ENCODE data around the gene PNPT1.

Gene PNPT1

GRCh38 chr2:55649211-55649610 lies 44.4 kb downstream of the PNPT1 start:
- H3K4me1 ChIP-seq (ENCODE audit: control insufficient read depth, insufficient read depth, low read length): no peaks in the 10 kb centered on the region
- H3K36me3 ChIP-seq (ENCODE audit: control insufficient read depth, insufficient read depth, low read length): peaks cover 18% of the 10 kb centered on the region
- H3K27me3 ChIP-seq (ENCODE audit: control insufficient read depth, insufficient read depth, low read length): no peaks in the 10 kb centered on the region
- H3K9ac ChIP-seq (ENCODE audit: low read depth, low read length): no peak overlapping the region
- no peak overlapping the region for H3K4me3 ChIP-seq (ENCODE audit: low read depth, low read length)
- no peaks in the 10 kb centered on the region for H3K9me3 ChIP-seq (ENCODE audit: control insufficient read depth, insufficient read depth, low read length)

GRCh38 chr2:55636831-55637230 lies 56.8 kb downstream of the PNPT1 start:
- no peak overlapping the region for H3K4me3 ChIP-seq (ENCODE audit: low read depth, low read length)
- no peak overlapping the region for H3K9ac ChIP-seq (ENCODE audit: low read depth, low read length)
- peaks cover 12% of the 10 kb centered on the region for H3K36me3 ChIP-seq (ENCODE audit: control insufficient read depth, insufficient read depth, low read length)
- no peaks in the 10 kb centered on the region for H3K9me3 ChIP-seq (ENCODE audit: control insufficient read depth, insufficient read depth, low read length)
- H3K4me1 ChIP-seq (ENCODE audit: control insufficient read depth, insufficient read depth, low read length): no peaks in the 10 kb centered on the region
- H3K27me3 ChIP-seq (ENCODE audit: control insufficient read depth, insufficient read depth, low read length): no peaks in the 10 kb centered on the region

GRCh38 chr2:55628931-55629330 lies 64.7 kb downstream of the PNPT1 start:
- Histone ChIP-seq H3K9ac (ENCODE audit: low read depth, low read length) (no peak overlapping the region), H3K9me3 (ENCODE audit: control insufficient read depth, insufficient read depth, low read length) (no peaks in the 10 kb centered on the region), H3K4me1 (ENCODE audit: control insufficient read depth, insufficient read depth, low read length) (no peaks in the 10 kb centered on the region), H3K36me3 (ENCODE audit: control insufficient read depth, insufficient read depth, low read length) (no peaks in the 10 kb centered on the region), H3K4me3 (ENCODE audit: low read depth, low read length) (no peak overlapping the region), H3K27me3 (ENCODE audit: control insufficient read depth, insufficient read depth, low read length) (no peaks in the 10 kb centered on the region)

DNA sequence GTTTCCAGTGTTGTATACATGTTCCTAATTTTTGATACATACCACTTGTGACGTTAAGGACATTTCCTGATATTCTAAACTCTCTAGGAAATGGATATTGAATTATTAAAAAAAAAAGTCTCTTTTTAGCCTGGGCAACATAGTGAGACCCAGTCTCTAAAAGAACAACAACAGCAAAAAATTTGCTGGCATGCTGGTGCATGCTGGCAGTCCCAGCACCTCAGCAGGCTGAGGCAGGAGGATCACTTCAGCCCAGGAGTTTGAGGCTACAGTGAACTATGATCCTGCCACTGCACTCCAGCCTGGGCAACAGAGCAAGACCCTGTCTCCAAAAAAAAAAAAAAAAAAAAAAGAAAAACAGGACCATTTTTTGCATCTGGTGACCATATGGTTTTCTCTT lies 65.7 kb downstream of the PNPT1 start:
- H3K9ac ChIP-seq (ENCODE audit: low read depth, low read length): no peak overlapping the region
- no peaks in the 10 kb centered on the region for H3K27me3 ChIP-seq (ENCODE audit: control insufficient read depth, insufficient read depth, low read length)
- no peaks in the 10 kb centered on the region for H3K9me3 ChIP-seq (ENCODE audit: control insufficient read depth, insufficient read depth, low read length)
- H3K4me3 ChIP-seq (ENCODE audit: low read depth, low read length): no peak overlapping the region
- no peaks in the 10 kb centered on the region for H3K36me3 ChIP-seq (ENCODE audit: control insufficient read depth, insufficient read depth, low read length)
- no peaks in the 10 kb centered on the region for H3K4me1 ChIP-seq (ENCODE audit: control insufficient read depth, insufficient read depth, low read length)

- no peak overlapping the region for H3K4me3 ChIP-seq (ENCODE audit: low read depth, low read length)
- H3K9me3 ChIP-seq (ENCODE audit: control insufficient read depth, insufficient read depth, low read length): no peaks in the 10 kb centered on the region
- H3K36me3 ChIP-seq (ENCODE audit: control insufficient read depth, insufficient read depth, low read length): peaks cover 3% of the 10 kb centered on the region
- H3K4me1 ChIP-seq (ENCODE audit: control insufficient read depth, insufficient read depth, low read length): peaks cover 3% of the 10 kb centered on the region
- H3K9ac ChIP-seq (ENCODE audit: low read depth, low read length): no peak overlapping the region
- no peaks in the 10 kb centered on the region for H3K27me3 ChIP-seq (ENCODE audit: control insufficient read depth, insufficient read depth, low read length)
These were observed 71.8 kb downstream of the PNPT1 start for GRCh38 chr2:55621802-55622201.

DNA sequence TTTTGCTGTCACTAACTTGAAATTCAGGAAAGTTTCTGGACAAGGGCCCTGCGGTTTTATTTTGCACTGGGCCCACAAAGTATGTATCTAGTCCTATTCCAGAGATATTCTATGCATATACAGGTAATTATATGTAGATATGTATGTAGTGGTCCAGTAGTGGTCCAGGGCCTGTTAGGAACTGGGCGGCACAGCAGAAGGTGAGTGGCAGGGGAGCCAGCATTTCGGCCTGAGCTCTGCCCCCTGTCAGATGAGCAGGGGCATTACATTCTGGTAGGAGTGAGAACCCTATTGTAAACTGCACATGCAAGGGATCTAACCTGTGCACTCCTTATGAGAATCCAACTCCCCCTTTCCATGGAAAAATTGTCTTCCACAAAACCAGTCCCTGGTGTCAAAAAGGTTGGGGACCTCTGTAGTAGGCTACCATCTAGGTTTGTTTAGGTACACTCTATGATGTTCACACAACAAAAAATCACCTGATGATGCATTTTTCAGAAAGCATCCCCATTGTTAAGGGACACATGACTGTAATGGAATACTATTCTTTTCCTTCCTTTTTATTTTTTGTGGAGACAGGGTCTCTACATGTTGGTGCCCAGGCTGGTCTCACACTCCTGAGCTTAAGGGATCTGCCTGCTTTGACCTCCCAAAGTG lies 73.4 kb downstream of the PNPT1 start:
- Histone ChIP-seq H3K27me3 (ENCODE audit: control insufficient read depth, insufficient read depth, low read length) (no peaks in the 10 kb centered on the region), H3K4me1 (ENCODE audit: control insufficient read depth, insufficient read depth, low read length) (peaks cover 3% of the 10 kb centered on the region), H3K9me3 (ENCODE audit: control insufficient read depth, insufficient read depth, low read length) (no peaks in the 10 kb centered on the region), H3K4me3 (ENCODE audit: low read depth, low read length) (no peak overlapping the region), H3K9ac (ENCODE audit: low read depth, low read length) (no peak overlapping the region), H3K36me3 (ENCODE audit: control insufficient read depth, insufficient read depth, low read length) (peaks cover 3% of the 10 kb centered on the region)

GRCh38 chr2:55618275-55619055 lies 75.2 kb downstream of the PNPT1 start:
- Histone ChIP-seq H3K9ac (ENCODE audit: low read depth, low read length) (peak overlapping the region; percentile 78), H3K36me3 (ENCODE audit: control insufficient read depth, insufficient read depth, low read length) (peaks cover 3% of the 10 kb centered on the region), H3K4me3 (ENCODE audit: low read depth, low read length) (peak overlapping the region; percentile 93), H3K4me1 (ENCODE audit: control insufficient read depth, insufficient read depth, low read length) (peaks cover 3% of the 10 kb centered on the region), H3K9me3 (ENCODE audit: control insufficient read depth, insufficient read depth, low read length) (no peaks in the 10 kb centered on the region), H3K27me3 (ENCODE audit: control insufficient read depth, insufficient read depth, low read length) (no peaks in the 10 kb centered on the region)

GRCh38 chr2:55618025-55618274 lies 75.7 kb downstream of the PNPT1 start:
- peaks cover 3% of the 10 kb centered on the region for H3K4me1 ChIP-seq (ENCODE audit: control insufficient read depth, insufficient read depth, low read length)
- H3K9me3 ChIP-seq (ENCODE audit: control insufficient read depth, insufficient read depth, low read length): no peaks in the 10 kb centered on the region
- no peaks in the 10 kb centered on the region for H3K27me3 ChIP-seq (ENCODE audit: control insufficient read depth, insufficient read depth, low read length)
- H3K9ac ChIP-seq (ENCODE audit: low read depth, low read length): peak overlapping the region; percentile 78
- peaks cover 3% of the 10 kb centered on the region for H3K36me3 ChIP-seq (ENCODE audit: control insufficient read depth, insufficient read depth, low read length)
- peak overlapping the region; percentile 93 for H3K4me3 ChIP-seq (ENCODE audit: low read depth, low read length)

DNA sequence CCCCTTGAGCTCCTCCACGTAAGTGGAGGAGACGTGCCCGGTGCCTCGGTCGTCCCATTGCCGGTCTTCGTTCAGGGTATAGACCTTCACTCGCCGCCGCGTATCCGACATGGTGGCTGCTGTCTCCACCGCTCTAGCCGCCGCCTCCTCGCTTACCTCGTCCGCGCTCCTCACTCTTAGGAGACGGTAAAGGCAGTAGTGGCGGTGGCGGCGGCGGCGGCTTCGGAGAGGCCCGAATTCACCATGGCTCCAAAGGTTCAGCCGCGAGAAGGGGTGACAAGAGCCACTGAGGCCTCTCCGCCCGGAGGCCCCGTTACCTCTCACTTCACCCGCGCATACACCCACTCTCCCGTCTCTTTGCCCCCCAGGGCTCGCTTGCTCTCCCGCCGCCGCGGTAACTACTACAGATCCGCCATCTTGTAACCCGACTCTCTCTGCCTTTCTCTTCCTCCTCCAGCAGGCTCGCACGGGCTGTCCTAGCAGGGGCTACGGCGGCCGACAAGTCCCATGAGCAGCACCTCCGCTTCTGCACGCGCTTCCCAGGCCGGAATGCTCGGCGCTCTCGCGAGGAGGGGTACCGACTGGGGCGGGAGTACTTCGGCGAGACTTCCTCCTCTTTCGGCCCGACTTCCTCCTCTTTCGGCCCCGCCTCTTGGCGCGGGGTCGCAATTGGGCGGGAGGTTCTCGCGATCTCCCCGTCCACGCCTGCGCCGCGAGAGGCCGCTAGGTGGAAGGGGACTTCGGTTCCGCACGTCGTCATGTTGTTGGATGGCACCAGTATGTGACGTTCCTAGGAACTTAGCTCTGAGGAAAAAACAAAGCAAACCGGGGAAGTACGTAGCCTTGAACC lies 76.2 kb downstream of the PNPT1 start, which contains the start of gene PPP4R3B:
PPP4R3B (minus strand) TSS at position 448 of the 850 bp plus-strand sequence; CDS start at position 111, 337 bp downstream.
- H3K9ac ChIP-seq (ENCODE audit: low read depth, low read length): peak within 1 kb of the TSS; percentile 92
- H3K4me3 ChIP-seq (ENCODE audit: low read depth, low read length): peak within 1 kb of the TSS; percentile 93
- H3K9me3 ChIP-seq (ENCODE audit: control insufficient read depth, insufficient read depth, low read length): no peaks in the 10 kb centered on the region
- H3K36me3 ChIP-seq (ENCODE audit: control insufficient read depth, insufficient read depth, low read length): peaks cover 3% of the 10 kb centered on the region
- H3K4me1 ChIP-seq (ENCODE audit: control insufficient read depth, insufficient read depth, low read length): peaks cover 3% of the 10 kb centered on the region
- H3K27me3 ChIP-seq (ENCODE audit: control insufficient read depth, insufficient read depth, low read length): no peaks in the 10 kb centered on the region

GRCh38 chr2:55616551-55617174 lies 77.0 kb downstream of the PNPT1 start:
- H3K4me1 ChIP-seq (ENCODE audit: control insufficient read depth, insufficient read depth, low read length): peaks cover 3% of the 10 kb centered on the region

DNA sequence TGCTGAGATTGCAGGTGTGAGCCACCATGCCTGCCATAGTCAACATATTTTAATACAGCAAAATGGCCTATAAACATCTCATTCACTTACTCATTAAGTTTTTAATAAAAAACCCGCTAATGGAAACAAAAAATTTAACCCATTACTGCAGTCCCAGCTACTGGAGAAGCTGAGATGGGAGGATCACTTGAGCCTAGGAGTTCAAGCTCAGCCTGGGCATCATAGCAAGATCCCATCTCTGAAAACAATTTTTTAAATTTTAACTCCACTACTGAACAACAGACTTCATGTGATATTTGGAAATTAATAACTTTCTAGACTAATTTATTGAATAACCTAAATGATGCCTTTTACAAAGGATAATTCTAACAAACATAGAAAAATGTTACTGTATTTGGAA lies 81.6 kb downstream of the PNPT1 start:
- Histone ChIP-seq H3K9ac (ENCODE audit: low read depth, low read length) (no peak overlapping the region), H3K36me3 (ENCODE audit: control insufficient read depth, insufficient read depth, low read length) (peaks cover under 1% of the 10 kb centered on the region), H3K4me1 (ENCODE audit: control insufficient read depth, insufficient read depth, low read length) (no peaks in the 10 kb centered on the region), H3K9me3 (ENCODE audit: control insufficient read depth, insufficient read depth, low read length) (no peaks in the 10 kb centered on the region), H3K27me3 (ENCODE audit: control insufficient read depth, insufficient read depth, low read length) (no peaks in the 10 kb centered on the region), H3K4me3 (ENCODE audit: low read depth, low read length) (no peak overlapping the region)

More at GRCh38 chr2:55616551-55617174, 77.0 kb downstream of the PNPT1 start:
- Histone ChIP-seq H3K36me3 (ENCODE audit: control insufficient read depth, insufficient read depth, low read length) (peaks cover 3% of the 10 kb centered on the region), H3K27me3 (ENCODE audit: control insufficient read depth, insufficient read depth, low read length) (no peaks in the 10 kb centered on the region), H3K9me3 (ENCODE audit: control insufficient read depth, insufficient read depth, low read length) (no peaks in the 10 kb centered on the region), H3K4me3 (ENCODE audit: low read depth, low read length) (peak overlapping the region; percentile 93), H3K9ac (ENCODE audit: low read depth, low read length) (peak overlapping the region; percentile 92)
